IMR-90 (cell line): Measurements from ENCODE around the gene BAZ2B. TPM values are rescaled to one million over a fixed set of nuclear protein-coding genes. Genes with fewer than 3 reads are reported as not detected.

ENCODE experiments used
- ATAC-seq: fragments of 200-7000 bp; cut with Tn5 transposase; 2 replicates; pipeline ENCODE4 v1.9.1; 2020; ENCODE audit warnings: low read depth, mild to moderate bottlenecking, moderate library complexity
- BruUV-seq: library from RNA; stranded (reverse); fragments of 400-500 nt; replicated peaks from 2 replicates; lab custom pipeline; 2021; lab: Mats Ljungman, UMichigan
- CTCF ChIA-PET: fragments of 300-600 bp; formaldehyde crosslinking; extraction: SDS; loops from one replicate; lab custom pipeline; 2021; ENCODE audit warnings: antibody characterized with exemption; lab: Yijun Ruan, JAX
- POLR2A ChIA-PET: fragments of 300-600 bp; sonication (Branson Sonifier 250); formaldehyde crosslinking; loops from one replicate; lab custom pipeline; 2022; ENCODE audit warnings: antibody characterized with exemption; ENCODE audit not compliant: unreplicated experiment; lab: Charles Lee
- DNase-seq: peaks from one replicate; pipeline ENCODE4 v3.0.0; 2013
- H2AFZ ChIP-seq: replicated peaks from 2 replicates; pipeline ENCODE3; 2013; ENCODE audit warnings: low read length, mild to moderate bottlenecking; ENCODE audit not compliant: poor library complexity
- H2AK5ac ChIP-seq: 2 replicates; pipeline ENCODE4 v1.6.1; 2013; ENCODE audit warnings: low read depth, low read length, inconsistent platforms
- H2AK9ac ChIP-seq: replicated peaks from 2 replicates; pipeline ENCODE3; 2013; ENCODE audit warnings: mild to moderate bottlenecking, low read depth, low read length, moderate library complexity; ENCODE audit not compliant: poor library complexity
- H2BK120ac ChIP-seq: 2 replicates; pipeline ENCODE4 v1.6.1; 2013; ENCODE audit warnings: low read depth, low read length, inconsistent platforms
- H2BK15ac ChIP-seq: 3 replicates; pipeline ENCODE4 v1.6.1; 2013; ENCODE audit warnings: low read depth, low read length, inconsistent platforms
- H2BK20ac ChIP-seq: 2 replicates; pipeline ENCODE4 v1.6.1; 2013; ENCODE audit warnings: low read depth, mild to moderate bottlenecking, inconsistent platforms, low read length, moderate library complexity
- H2BK5ac ChIP-seq: 2 replicates; pipeline ENCODE4 v1.6.1; 2013; ENCODE audit warnings: mild to moderate bottlenecking, low read depth, low read length, inconsistent platforms; ENCODE audit not compliant: poor library complexity, severe bottlenecking
- H3K14ac ChIP-seq: replicated peaks from 2 replicates; pipeline ENCODE4 v1.6.1; 2013; ENCODE audit warnings: low read depth, low read length, inconsistent platforms
- H3K18ac ChIP-seq: 2 replicates; pipeline ENCODE4 v1.6.1; 2013; ENCODE audit warnings: low read depth, low read length, control low read depth
- H3K23ac ChIP-seq: 2 replicates; pipeline ENCODE4 v1.6.1; 2013; ENCODE audit warnings: low read depth, low read length, inconsistent platforms
- H3K27ac ChIP-seq: 2 replicates; pipeline ENCODE4 v1.5.1; 2013; ENCODE audit warnings: mild to moderate bottlenecking, control low read depth, low read length; ENCODE audit not compliant: insufficient read depth
- H3K27me3 ChIP-seq: 2 replicates; pipeline ENCODE4 v1.6.1; 2013; ENCODE audit warnings: low read length; ENCODE audit not compliant: control insufficient read depth, insufficient read depth
- H3K36me3 ChIP-seq: 2 replicates; pipeline ENCODE4 v1.6.1; 2013; ENCODE audit warnings: low read length, mixed read lengths; ENCODE audit not compliant: control insufficient read depth, insufficient read depth
- H3K4ac ChIP-seq: 2 replicates; pipeline ENCODE4 v1.6.1; 2013; ENCODE audit warnings: low read depth, low read length, inconsistent platforms
- H3K4me1 ChIP-seq: 2 replicates; pipeline ENCODE4 v1.6.1; 2013; ENCODE audit warnings: low read length, mixed read lengths; ENCODE audit not compliant: control insufficient read depth, insufficient read depth
- H3K4me2 ChIP-seq: 2 replicates; pipeline ENCODE4 v1.6.1; 2013; ENCODE audit warnings: low read depth, mild to moderate bottlenecking, control low read depth, low read length, moderate library complexity
- H3K4me3 ChIP-seq: 2 replicates; pipeline ENCODE4 v1.5.1; 2013; ENCODE audit warnings: low read depth, mild to moderate bottlenecking, control low read depth, low read length, moderate library complexity; ENCODE audit not compliant: insufficient read depth
- H3K56ac ChIP-seq: 2 replicates; pipeline ENCODE4 v1.6.1; 2013; ENCODE audit warnings: low read length, inconsistent platforms; ENCODE audit not compliant: insufficient read depth; ENCODE audit errors: extremely low read depth
- H3K79me1 ChIP-seq, 2 experiments: 2 replicates each; pipeline ENCODE4 v1.6.1; 2013; ENCODE audit warnings: low read length in 2 of 2, inconsistent platforms in 1 of 2, low read depth in 1 of 2
- H3K9ac ChIP-seq: 2 replicates; pipeline ENCODE4 v1.6.1; 2013; ENCODE audit warnings: low read depth, low read length, control low read depth
- H3K9me1 ChIP-seq: 2 replicates; pipeline ENCODE4 v1.6.1; 2013; ENCODE audit warnings: low read length, inconsistent platforms; ENCODE audit not compliant: insufficient read depth
- H3K9me3 ChIP-seq: 2 replicates; pipeline ENCODE4 v1.6.1; 2013; ENCODE audit warnings: low read length; ENCODE audit not compliant: control insufficient read depth, insufficient read depth
- H4K20me1 ChIP-seq: 2 replicates; pipeline ENCODE4 v1.6.1; 2013; ENCODE audit warnings: low read length, inconsistent platforms; ENCODE audit not compliant: insufficient read depth
- H4K5ac ChIP-seq: 2 replicates; pipeline ENCODE4 v1.6.1; 2013; ENCODE audit warnings: mild to moderate bottlenecking, low read depth, low read length, control low read depth
- H4K8ac ChIP-seq, 2 experiments: 2 replicates each; pipeline ENCODE4 v1.6.1; 2013; ENCODE audit warnings: low read depth in 2 of 2, low read length in 2 of 2, control low read depth in 1 of 2, inconsistent platforms in 1 of 2
- H4K91ac ChIP-seq: 2 replicates; pipeline ENCODE4 v1.6.1; 2013; ENCODE audit warnings: low read depth, low read length, inconsistent platforms; ENCODE audit not compliant: insufficient read depth
- BHLHE40 ChIP-seq: fragments of 150-350 bp; IDR thresholded peaks from 2 replicates; pipeline ENCODE4 v1.6.1; 2016; ENCODE audit warnings: mild to moderate bottlenecking, low read depth, low read length
- CEBPB ChIP-seq: IDR thresholded peaks from 2 replicates; pipeline ENCODE4 v1.6.1; 2012; ENCODE audit warnings: low read depth, low read length, improper control_type of control experiment
- CHD1 ChIP-seq: IDR thresholded peaks from 2 replicates; pipeline ENCODE4 v1.6.1; 2012; ENCODE audit warnings: low read depth, low read length, improper control_type of control experiment
- MAZ ChIP-seq: IDR thresholded peaks from 2 replicates; pipeline ENCODE4 v1.6.1; 2012; ENCODE audit warnings: low read depth, mild to moderate bottlenecking, low read length, improper control_type of control experiment, moderate library complexity, borderline replicate concordance
- POLR2A ChIP-seq: IDR thresholded peaks from 2 replicates; pipeline ENCODE4 v1.6.1; 2012; ENCODE audit warnings: mild to moderate bottlenecking, low read depth, low read length
- SMC3 ChIP-seq: fragments of 150-350 bp; IDR thresholded peaks from 2 replicates; pipeline ENCODE4 v1.6.1; 2016; ENCODE audit warnings: low read depth, mild to moderate bottlenecking, antibody characterized with exemption, low read length, moderate library complexity
- WGBS, 2 experiments: methylation state at CpG; one replicate each; pipeline versions ENCODE4 v1.1.5 to v1.1.7; 2013; ENCODE audit warnings: missing lambda C conversion rate in 2 of 2; ENCODE audit not compliant: insufficient read length in 1 of 2; ENCODE audit errors: extremely low coverage in 2 of 2; 5-methylcytosine and 5-hydroxymethylcytosine counted together
- dilution Hi-C: fragments of 300-500 bp; cut with HindIII; formaldehyde crosslinking; loops from one replicate; pipeline ENCODE4 v1.14.3; 2018; ENCODE audit warnings: low sequenced_read_pairs; ENCODE audit not compliant: unreplicated experiment
- in situ Hi-C: fragments of 300-500 bp; cut with MboI; formaldehyde crosslinking; loops from 3 replicates; pipeline ENCODE4 v1.14.3; 2019; ENCODE audit warnings: low sequenced_read_pairs, inconsistent platforms, mixed read lengths
- intact Hi-C: fragments of 100-400 bp; cut with micrococcal nuclease; formaldehyde crosslinking; loops from 2 replicates; pipeline ENCODE4 v1.10.0; 2022
- polyA plus RNA-seq, 3 experiments: library from polyadenylated mRNA; depleted of rRNA; stranded (reverse); fragments of >200 nt; gene quantifications; 2 replicates each; pipeline ENCODE4 v1.2.3, GENCODE V29; 2012; ENCODE audit warnings: low replicate concordance in 1 of 3
- total RNA-seq: library from RNA; depleted of rRNA; stranded (reverse); fragments of >200 nt; gene quantifications from 2 replicates; pipeline ENCODE4 v1.2.3, GENCODE V29; 2012
- TF ChIP-seq, protein P1 (sequence below): conservative IDR thresholded peaks from 2 replicates; pipeline ENCODE4 v1.5.1; 2012; ENCODE audit warnings: mild to moderate bottlenecking, low read depth, low read length, improper control_type of control experiment

Gene BAZ2B
- total and polyA plus RNA-seq, 2 of the 4 experiments (the other 2 are of a cell fraction): 8.9 to 42.1 TPM

DNA sequence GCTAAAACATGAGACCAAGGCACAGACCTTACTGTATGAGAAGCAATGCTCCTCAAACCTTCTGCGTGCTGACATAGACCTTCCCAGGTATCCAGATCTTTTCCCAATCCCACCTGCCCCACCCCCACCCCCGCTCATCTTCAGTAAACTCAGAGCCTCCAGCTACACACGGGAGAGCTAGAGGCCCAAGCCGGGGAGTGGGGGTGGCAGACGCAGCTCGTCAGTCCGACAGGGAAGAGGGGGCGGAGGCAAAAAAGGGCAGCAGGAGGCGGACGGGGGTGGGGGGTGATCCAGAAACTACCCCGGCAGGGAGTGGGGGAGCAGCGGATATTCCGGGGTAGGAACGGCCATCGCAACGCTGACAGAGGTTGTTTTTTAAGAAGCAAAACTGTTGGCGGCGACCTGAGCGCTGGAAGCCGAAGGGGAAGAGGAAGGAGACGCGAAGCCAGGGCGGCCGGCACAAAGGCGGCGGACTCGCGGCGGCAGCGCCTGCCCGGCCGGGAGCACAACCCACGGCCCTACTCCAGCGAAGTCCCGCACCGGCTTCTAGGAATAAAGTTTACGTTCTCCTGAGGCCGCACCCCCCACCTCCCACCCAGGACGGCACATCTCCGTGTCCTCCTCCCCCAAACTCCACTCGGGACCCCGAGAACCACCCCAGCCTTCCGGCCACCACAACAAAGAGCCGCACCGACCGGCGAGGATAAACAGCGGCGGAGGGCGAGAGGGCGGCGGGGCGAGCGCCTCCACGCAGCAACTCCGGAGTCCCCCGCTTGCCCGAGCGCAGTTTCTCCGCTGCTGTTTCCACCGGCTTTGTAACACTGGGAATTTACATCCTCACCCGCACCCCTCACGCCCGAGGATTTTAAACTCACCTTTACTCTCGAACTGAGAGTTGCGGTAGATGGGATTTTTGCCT is 722 bp downstream of the BAZ2B start:
- H2BK5ac ChIP-seq: peak overlapping the region; percentile 95
- H3K9ac ChIP-seq: peak overlapping the region; percentile 97
- H3K23ac ChIP-seq: peak overlapping the region; percentile 97
- H3K27me3 ChIP-seq: no peaks in the 10 kb centered on the region
- TF ChIP-seq, protein P1, sequence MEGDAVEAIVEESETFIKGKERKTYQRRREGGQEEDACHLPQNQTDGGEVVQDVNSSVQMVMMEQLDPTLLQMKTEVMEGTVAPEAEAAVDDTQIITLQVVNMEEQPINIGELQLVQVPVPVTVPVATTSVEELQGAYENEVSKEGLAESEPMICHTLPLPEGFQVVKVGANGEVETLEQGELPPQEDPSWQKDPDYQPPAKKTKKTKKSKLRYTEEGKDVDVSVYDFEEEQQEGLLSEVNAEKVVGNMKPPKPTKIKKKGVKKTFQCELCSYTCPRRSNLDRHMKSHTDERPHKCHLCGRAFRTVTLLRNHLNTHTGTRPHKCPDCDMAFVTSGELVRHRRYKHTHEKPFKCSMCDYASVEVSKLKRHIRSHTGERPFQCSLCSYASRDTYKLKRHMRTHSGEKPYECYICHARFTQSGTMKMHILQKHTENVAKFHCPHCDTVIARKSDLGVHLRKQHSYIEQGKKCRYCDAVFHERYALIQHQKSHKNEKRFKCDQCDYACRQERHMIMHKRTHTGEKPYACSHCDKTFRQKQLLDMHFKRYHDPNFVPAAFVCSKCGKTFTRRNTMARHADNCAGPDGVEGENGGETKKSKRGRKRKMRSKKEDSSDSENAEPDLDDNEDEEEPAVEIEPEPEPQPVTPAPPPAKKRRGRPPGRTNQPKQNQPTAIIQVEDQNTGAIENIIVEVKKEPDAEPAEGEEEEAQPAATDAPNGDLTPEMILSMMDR: no peak
- TF ChIP-seq MAZ (peak; percentile 77; the same call in 1 of the 2 replicates), POLR2A (no peak; the same call in 1 of the 2 replicates), CHD1 (peak; percentile 43; the same call in 1 of the 2 replicates), BHLHE40 (no peak), CEBPB (no peak), SMC3 (no peak)
- no peaks in the 10 kb centered on the region; the same call in 1 of the 2 replicates for H3K4me1 ChIP-seq
- peak overlapping the region; percentile 98 for H4K5ac ChIP-seq
- peak overlapping the region; percentile 97 for H3K18ac ChIP-seq
- peak overlapping the region; percentile 95 for H3K56ac ChIP-seq
- H3K4ac ChIP-seq: peak overlapping the region; percentile 92
- intact Hi-C loops (loop anchor here (1.0 to 10.0 kb wide), 2 partner anchors 97 to 481 kb away; partner anchors contain the start of gene MARCHF7), dilution Hi-C loops (no loop called here), in situ Hi-C loops (no loop called here)
- peak; percentile 90 for ATAC-seq
- H4K20me1 ChIP-seq: no peaks in the 10 kb centered on the region
- ChIA-PET CTCF (interaction anchor here (0.6 kb wide), 2 partner anchors 26 to 242 kb away, joined by 3 to 4 read pairs; no protein-coding TSS in a partner anchor), POLR2A (interaction anchor here (0.5 to 0.7 kb wide), 8 partner anchors 18 to 541 kb away, joined by 3 to 12 read pairs (median 8); no protein-coding TSS in a partner anchor)
- peak overlapping the region; percentile 98 for H3K27ac ChIP-seq
- peak overlapping the region; percentile 90 for H3K14ac ChIP-seq
- peak overlapping the region; percentile 61 for H2AK9ac ChIP-seq
- DNase-seq: peak; percentile 91
- no peaks in the 10 kb centered on the region for H3K36me3 ChIP-seq
- H2BK20ac ChIP-seq: peak overlapping the region; percentile 60
- H3K9me3 ChIP-seq: no peaks in the 10 kb centered on the region
- TSS peak; percentile 74 for BruUV-seq
- peak overlapping the region; percentile 87 for H3K4me2 ChIP-seq
- H2AK5ac ChIP-seq: peak overlapping the region; percentile 55; the same call in 1 of the 2 replicates
- peak overlapping the region; percentile 88 for H3K4me3 ChIP-seq
- H4K91ac ChIP-seq: peak overlapping the region; percentile 94
- H4K8ac ChIP-seq: peak overlapping the region; percentile 59 to 96; a peak in 3 of 4 replicates
- H2BK15ac ChIP-seq: peak overlapping the region; percentile 93; the same call in 2 of the 3 replicates
- H3K9me1 ChIP-seq: 0 out of 2 replicates have a peak, but pooled peaks cover 3% of the 10 kb centered on the region
- H2BK120ac ChIP-seq: peak overlapping the region; percentile 78
- peak overlapping the region; percentile 88 for H2AFZ ChIP-seq
- H3K79me1 ChIP-seq: peaks cover 0 to 11% of the 10 kb centered on the region in 2 experiments; a peak in 2 of 4 replicates
- WGBS, 2 experiments: no CpG with 5 or more reads among the region's 66 CpGs
